NCI-H524 (cell line): ENCODE data around the gene COL5A1.
"Not testable (repeated sequence)": the region's sequence is repeated elsewhere in the genome, so short reads cannot be mapped to it uniquely, and the experiment has no call there.

Source experiments
- DNase-seq, 2 experiments: peaks; one replicate each; lab custom pipeline; 2025; lab: John Stamatoyannopoulos, UW

COL5A1 gene

GRCh38 chr9:134691695-134692572 is 50.3 kb downstream of the COL5A1 start:
- DNase-seq, result no peak

GRCh38 chr9:134692573-134692860 is 50.9 kb downstream of the COL5A1 start:
- DNase-seq, result no peak

- no peak for DNase-seq
Measured at GRCh38 chr9:134693011-134693410, 51.4 kb downstream of the COL5A1 start.

- DNase-seq, result no peak
Measured at GRCh38 chr9:134693641-134694367, 52.2 kb downstream of the COL5A1 start.

- peak in 1 of 2 experiments; percentile 48 for DNase-seq
Measured at GRCh38 chr9:134694368-134694665, 52.7 kb downstream of the COL5A1 start.

GRCh38 chr9:134694714-134695113 is 53.1 kb downstream of the COL5A1 start:
- no peak for DNase-seq

GRCh38 chr9:134695144-134695543 is 53.5 kb downstream of the COL5A1 start:
- DNase-seq, result no peak

- DNase-seq, result no peak
Measured at GRCh38 chr9:134696433-134696832, 54.8 kb downstream of the COL5A1 start.

GRCh38 chr9:134698111-134698510 is 56.5 kb downstream of the COL5A1 start:
- DNase-seq, result no peak

GRCh38 chr9:134698587-134699342 is 57.2 kb downstream of the COL5A1 start:
- DNase-seq, result peak; percentile 39 to 79

GRCh38 chr9:134699343-134699740 is 57.7 kb downstream of the COL5A1 start:
- DNase-seq, result no peak

GRCh38 chr9:134700636-134701350 is 59.2 kb downstream of the COL5A1 start:
- DNase-seq, result peak in 1 of 2 experiments; percentile 26

GRCh38 chr9:134701581-134702259 is 60.1 kb downstream of the COL5A1 start:
- no peak for DNase-seq

- no peak for DNase-seq
Measured at GRCh38 chr9:134702291-134702690, 60.7 kb downstream of the COL5A1 start.

GRCh38 chr9:134703730-134704114 is 62.1 kb downstream of the COL5A1 start:
- DNase-seq, result not testable (repeated sequence)

- no peak for DNase-seq
Measured at GRCh38 chr9:134704498-134704897, 62.9 kb downstream of the COL5A1 start.

GRCh38 chr9:134705786-134706185 is 64.2 kb downstream of the COL5A1 start:
- DNase-seq, result no peak

GRCh38 chr9:134706522-134706921 is 64.9 kb downstream of the COL5A1 start:
- no peak for DNase-seq

GRCh38 chr9:134707031-134707680 is 65.6 kb downstream of the COL5A1 start:
- peak; percentile 93 to 94 for DNase-seq

- DNase-seq, result peak in 1 of 2 experiments; percentile 54
Measured at GRCh38 chr9:134707731-134708671, 66.4 kb downstream of the COL5A1 start.
